Measurements from ENCODE around the gene LYRM4. TPM values are rescaled to one million over a fixed set of nuclear protein-coding genes. Genes with fewer than 3 reads are reported as not detected.
"Not testable (repeated sequence)": the region's sequence is repeated elsewhere in the genome, so short reads cannot be mapped to it uniquely, and the experiment has no call there.

The LYRM4 gene
- total RNA-seq, 1 experiment from 2014 or later = 37.0 TPM

- H3K27me3 ChIP-seq (ENCODE audit: insufficient read depth, low read depth) = no peaks in the 10 kb centered on the region
- no peaks in the 10 kb centered on the region for H3F3A ChIP-seq (ENCODE audit: insufficient read depth, low read depth)
- H3K4me2 ChIP-seq = no peak overlapping the region
- no peak overlapping the region for H2AFZ ChIP-seq
- no peaks in the 10 kb centered on the region for H4K20me1 ChIP-seq (ENCODE audit: insufficient read depth)
- H3K27ac ChIP-seq = no peak overlapping the region
- DNase-seq = no peak
- TF ChIP-seq EZH2 (IDR thresholded peaks at IDR 0.05; ENCODE audit: low read depth) = no peak
- ChIA-PET CTCF (no interaction called here), POLR2A (ENCODE audit: unreplicated experiment) (no interaction called here)
- intact Hi-C loops (cut with micrococcal nuclease; ENCODE audit: unreplicated experiment) = no loop called here
- H3K9me2 ChIP-seq (ENCODE audit: insufficient read depth) = no peaks in the 10 kb centered on the region
- no peaks in the 10 kb centered on the region for H3K9me3 ChIP-seq (ENCODE audit: insufficient read depth, low read depth)
- H3K36me3 ChIP-seq (ENCODE audit: low read depth) = no peaks in the 10 kb centered on the region
- H3K79me2 ChIP-seq (ENCODE audit: low read depth) = no peaks in the 10 kb centered on the region
- H3K4me3 ChIP-seq = no peak overlapping the region
- no peaks in the 10 kb centered on the region for H3K4me1 ChIP-seq (replicated peaks; ENCODE audit: insufficient read depth)
- no TSS peak for BruUV-seq (replicated peaks)
Measured at GRCh38 chr6:5067305-5067704, 193.4 kb downstream of the LYRM4 start.

GRCh38 chr6:5066456-5067093 is 194.2 kb downstream of the LYRM4 start:
- no peaks in the 10 kb centered on the region for H4K20me1 ChIP-seq (ENCODE audit: insufficient read depth)
- no peaks in the 10 kb centered on the region for H3K27me3 ChIP-seq (ENCODE audit: insufficient read depth, low read depth)
- TF ChIP-seq EZH2 (IDR thresholded peaks at IDR 0.05; ENCODE audit: low read depth) (no peak), CTCF (conservative IDR thresholded peaks at IDR 0.05) (no peak)
- H2AFZ ChIP-seq = no peak overlapping the region
- H3K9me2 ChIP-seq (ENCODE audit: insufficient read depth) = no peaks in the 10 kb centered on the region
- intact Hi-C loops (cut with micrococcal nuclease; ENCODE audit: unreplicated experiment) = no loop called here
- H3K79me2 ChIP-seq (ENCODE audit: low read depth) = no peaks in the 10 kb centered on the region
- no peak overlapping the region for H3K27ac ChIP-seq
- H3F3A ChIP-seq (ENCODE audit: insufficient read depth, low read depth) = no peaks in the 10 kb centered on the region
- no peak overlapping the region for H3K4me2 ChIP-seq
- POLR2A ChIA-PET (ENCODE audit: unreplicated experiment) = no interaction called here
- no peaks in the 10 kb centered on the region for H3K9me3 ChIP-seq (ENCODE audit: insufficient read depth, low read depth)
- H3K4me3 ChIP-seq = no peak overlapping the region
- CTCF ChIA-PET = no interaction called here
- no peak for DNase-seq
- H3K36me3 ChIP-seq (ENCODE audit: low read depth) = no peaks in the 10 kb centered on the region
- H3K4me1 ChIP-seq (replicated peaks; ENCODE audit: insufficient read depth) = no peaks in the 10 kb centered on the region
- no TSS peak for BruUV-seq (replicated peaks)

GRCh38 chr6:5063617-5064016 is 197.1 kb downstream of the LYRM4 start:
- no peaks in the 10 kb centered on the region for H3K79me2 ChIP-seq (ENCODE audit: low read depth)
- no peaks in the 10 kb centered on the region for H4K20me1 ChIP-seq (ENCODE audit: insufficient read depth)
- no peaks in the 10 kb centered on the region for H3K9me2 ChIP-seq (ENCODE audit: insufficient read depth)
- ChIA-PET POLR2A (ENCODE audit: unreplicated experiment) (no interaction called here), CTCF (no interaction called here)
- no peak overlapping the region for H2AFZ ChIP-seq
- no peaks in the 10 kb centered on the region for H3K36me3 ChIP-seq (ENCODE audit: low read depth)
- no peaks in the 10 kb centered on the region for H3K4me1 ChIP-seq (replicated peaks; ENCODE audit: insufficient read depth)
- intact Hi-C loops (cut with micrococcal nuclease; ENCODE audit: unreplicated experiment) = no loop called here
- no peak for DNase-seq
- H3K9me3 ChIP-seq (ENCODE audit: insufficient read depth, low read depth) = no peaks in the 10 kb centered on the region
- TF ChIP-seq CTCF (conservative IDR thresholded peaks at IDR 0.05) (no peak), EZH2 (IDR thresholded peaks at IDR 0.05; ENCODE audit: low read depth) (no peak)
- H3K27ac ChIP-seq = no peak overlapping the region
- H3F3A ChIP-seq (ENCODE audit: insufficient read depth, low read depth) = no peaks in the 10 kb centered on the region
- no peak overlapping the region for H3K4me3 ChIP-seq
- no TSS peak for BruUV-seq (replicated peaks)
- H3K27me3 ChIP-seq (ENCODE audit: insufficient read depth, low read depth) = no peaks in the 10 kb centered on the region
- no peak overlapping the region for H3K4me2 ChIP-seq

GRCh38 chr6:5061152-5061551 is 199.6 kb downstream of the LYRM4 start:
- TF ChIP-seq EZH2 (IDR thresholded peaks at IDR 0.05; ENCODE audit: low read depth) = no peak
- no peak for TF ChIP-seq CTCF (conservative IDR thresholded peaks at IDR 0.05)
- H3K9me2 ChIP-seq (ENCODE audit: insufficient read depth) = no peaks in the 10 kb centered on the region
- no peak for DNase-seq
- CTCF ChIA-PET = no interaction called here
- H3K27me3 ChIP-seq (ENCODE audit: insufficient read depth, low read depth) = no peaks in the 10 kb centered on the region
- no peak overlapping the region for H3K4me2 ChIP-seq
- no peaks in the 10 kb centered on the region for H3K9me3 ChIP-seq (ENCODE audit: insufficient read depth, low read depth)
- no peaks in the 10 kb centered on the region for H3K79me2 ChIP-seq (ENCODE audit: low read depth)
- no peaks in the 10 kb centered on the region for H3F3A ChIP-seq (ENCODE audit: insufficient read depth, low read depth)
- H3K36me3 ChIP-seq (ENCODE audit: low read depth) = no peaks in the 10 kb centered on the region
- H3K4me1 ChIP-seq (replicated peaks; ENCODE audit: insufficient read depth) = no peaks in the 10 kb centered on the region
- H3K4me3 ChIP-seq = no peak overlapping the region
- intact Hi-C loops (cut with micrococcal nuclease; ENCODE audit: unreplicated experiment) = no loop called here
- POLR2A ChIA-PET (ENCODE audit: unreplicated experiment) = interaction anchor here (0.6 kb wide), 1 partner anchor 187 kb away, joined by 7 read pairs; no protein-coding TSS in a partner anchor
- no peak overlapping the region for H3K27ac ChIP-seq
- BruUV-seq (replicated peaks) = no TSS peak
- no peak overlapping the region for H2AFZ ChIP-seq
- H4K20me1 ChIP-seq (ENCODE audit: insufficient read depth) = no peaks in the 10 kb centered on the region

- H3K4me2 ChIP-seq; H3K27me3 ChIP-seq (ENCODE audit: insufficient read depth, low read depth); H3F3A ChIP-seq (ENCODE audit: insufficient read depth, low read depth); H3K4me3 ChIP-seq; H3K9me2 ChIP-seq (ENCODE audit: insufficient read depth); H4K20me1 ChIP-seq (ENCODE audit: insufficient read depth); H3K36me3 ChIP-seq (ENCODE audit: low read depth); BruUV-seq (replicated peaks); H3K27ac ChIP-seq; CTCF ChIA-PET; intact Hi-C loops (cut with micrococcal nuclease; ENCODE audit: unreplicated experiment); H3K79me2 ChIP-seq (ENCODE audit: low read depth); DNase-seq; H3K9me3 ChIP-seq (ENCODE audit: insufficient read depth, low read depth); H2AFZ ChIP-seq; H3K4me1 ChIP-seq (replicated peaks; ENCODE audit: insufficient read depth): not testable (repeated sequence)
- POLR2A ChIA-PET (ENCODE audit: unreplicated experiment) = interaction anchor here (0.6 kb wide), 1 partner anchor 186 kb away, joined by 7 read pairs; no protein-coding TSS in a partner anchor
Measured at GRCh38 chr6:5060439-5060838, 200.3 kb downstream of the LYRM4 start.
